H1 (cell line): ENCODE results near the gene TRAF3. TPM values are rescaled to one million over a fixed set of nuclear protein-coding genes. Genes with fewer than 3 reads are reported as not detected.

Source experiments
- CHD7 ChIP-seq: fragments of 300-600 bp; sonication (generic); IDR thresholded peaks from 2 replicates; pipeline ENCODE4 v1.7.1; 2012; ENCODE audit warnings: low read length, moderate library complexity, mild to moderate bottlenecking, inconsistent platforms; ENCODE audit not compliant: insufficient replicate concordance
- CTBP2 ChIP-seq: IDR thresholded peaks from 2 replicates; pipeline ENCODE4 v1.7.0; 2011; ENCODE audit warnings: borderline replicate concordance, mild to moderate bottlenecking, moderate library complexity, mixed read lengths, low read length; ENCODE audit not compliant: insufficient read depth, insufficient read length
- MAFK ChIP-seq: IDR thresholded peaks from 2 replicates; pipeline ENCODE4 v1.6.1; 2012; ENCODE audit warnings: low read depth, mild to moderate bottlenecking, improper control_type of control experiment, low read length
- MAX ChIP-seq: IDR thresholded peaks from 2 replicates; pipeline ENCODE4 v1.6.1; 2012; ENCODE audit warnings: inconsistent platforms
- SAP30 ChIP-seq: fragments of 300-600 bp; sonication (generic); IDR thresholded peaks from 2 replicates; pipeline ENCODE4 v1.7.1; 2012; ENCODE audit warnings: low read length, moderate library complexity, mild to moderate bottlenecking, inconsistent platforms; ENCODE audit not compliant: insufficient read depth, insufficient replicate concordance
- SP4 ChIP-seq: IDR thresholded peaks from 2 replicates; pipeline ENCODE4 v1.6.1; 2012; ENCODE audit warnings: low read length, inconsistent platforms
- SRF ChIP-seq: IDR thresholded peaks from 2 replicates; pipeline ENCODE4 v1.6.1; 2011; ENCODE audit warnings: mild to moderate bottlenecking, low read depth, low read length, moderate library complexity
- polyA plus RNA-seq, 7 experiments: library from polyadenylated mRNA; depleted of rRNA in 3 of 7; stranded (reverse) in 5 of 7; unstranded in 2 of 7; fragments of >200 nt in 5 of 7; fragments of 200-250 nt in 2 of 7; gene quantifications; 1 replicate in 5 of 7; 2 replicates in 1 of 7; 4 replicates in 1 of 7; pipeline versions ENCODE4 v1.2.1 to v1.2.3, GENCODE V29; 2011 to 2013; ENCODE audit warnings: missing spikeins in 2 of 7, mixed read lengths in 2 of 7
- total RNA-seq: library from RNA; stranded (reverse); fragmentation: NEBNext Ultra II Directional; extraction: Animal tissue kit (Norgen Biotek cat#: 25700); gene quantifications from 2 replicates; pipeline ENCODE4 v1.2.1, GENCODE V29; 2021

The TRAF3 gene
- total and polyA plus RNA-seq, 2 of the 8 experiments (the other 6 are each of a cell fraction or from before 2014, with no cell fraction given) = 5.8 to 12.1 TPM

- TF ChIP-seq CHD7 (no peak), CTBP2 (no peak), SAP30 (no peak), SP4 (no peak), MAFK (no peak), SRF (no peak), MAX (no peak)
These were observed 126.8 kb downstream of the TRAF3 start (continued) for GRCh38 chr14:102903889-102904512.
